Measurements from ENCODE around the gene LGI4.
A peak's percentile ranks its signal among the peaks of the same experiment; 100 is the strongest.
"Not testable (repeated sequence)": the region's sequence is repeated elsewhere in the genome, so short reads cannot be mapped to it uniquely, and the experiment has no call there.

LGI4 gene

DNA sequence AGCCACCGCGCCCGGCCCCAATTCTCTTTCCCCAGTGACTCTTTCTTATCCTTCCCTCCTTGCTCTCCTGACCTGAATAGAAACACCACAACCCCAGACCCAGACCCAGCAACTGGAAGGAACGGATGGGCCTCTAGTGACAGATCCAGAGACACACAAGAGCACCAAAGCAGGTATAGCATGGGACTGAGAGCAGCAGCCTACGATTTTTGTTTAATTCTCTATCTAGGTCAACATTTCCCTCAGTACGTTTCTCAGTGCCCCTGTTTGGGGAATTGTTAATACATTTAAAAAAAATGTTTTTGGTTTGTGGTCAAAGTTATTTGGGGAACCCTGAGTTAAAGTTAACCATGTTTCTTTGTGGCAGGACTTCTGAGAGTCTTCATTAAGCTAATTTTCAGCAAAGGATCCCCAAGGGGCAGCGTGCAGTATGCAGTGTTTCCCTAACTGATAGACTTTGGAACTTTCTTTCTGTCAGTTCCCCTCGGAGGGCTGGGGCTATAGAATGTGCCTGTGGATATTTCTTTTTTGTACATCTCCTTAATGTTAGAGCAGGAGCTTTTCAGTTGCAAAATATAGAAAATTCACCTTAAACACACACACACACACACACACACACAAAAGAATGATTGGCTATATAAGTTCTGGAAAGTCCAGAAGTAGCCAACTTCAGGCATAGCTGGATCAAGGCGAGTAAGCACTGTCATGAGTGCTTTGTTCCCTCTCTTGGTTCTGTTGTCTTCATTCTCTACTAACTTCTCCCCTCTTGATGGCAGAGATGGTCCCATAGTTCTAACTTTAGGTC, 26.0 kb upstream of the LGI4 start:
- DNase-seq, result no peak

DNA sequence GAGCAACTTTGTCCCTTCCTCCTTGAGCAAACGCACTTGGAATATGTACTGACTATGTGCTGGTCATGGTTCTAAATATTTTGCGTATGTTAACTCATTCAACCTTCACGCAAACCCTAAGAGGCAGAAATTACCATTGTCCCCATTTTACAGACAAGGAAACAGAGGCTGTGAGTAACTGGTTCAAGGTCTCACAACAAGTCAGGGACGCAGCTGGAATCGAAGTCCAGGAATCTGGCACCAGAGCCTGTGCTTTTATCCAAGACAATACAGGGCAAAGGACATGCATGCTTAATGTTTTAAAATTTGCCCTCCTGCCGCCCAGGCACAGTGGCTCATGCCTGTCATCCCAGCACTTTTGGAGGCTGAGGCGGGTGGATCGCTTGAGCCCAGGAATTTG, 24.7 kb upstream of the LGI4 start:
- no peak for DNase-seq

DNA sequence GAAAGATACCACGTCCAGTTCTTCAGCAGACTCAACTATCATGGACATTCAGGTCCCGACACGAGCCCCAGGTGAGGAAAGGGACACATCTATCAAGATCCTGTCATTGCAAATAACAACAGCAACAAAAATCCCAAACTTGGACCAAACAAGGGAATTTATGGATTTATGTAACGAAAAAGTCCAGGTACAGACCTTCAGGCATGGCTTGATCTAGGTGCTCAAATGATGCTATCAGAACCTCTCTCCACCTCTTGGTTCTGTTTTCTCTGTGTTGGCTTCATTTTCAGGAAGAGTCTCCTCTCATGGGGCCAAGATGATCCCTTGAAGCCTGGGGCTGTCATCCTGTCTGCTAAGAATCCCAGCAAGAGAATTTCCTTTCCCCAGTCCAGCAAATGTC, 22.6 kb upstream of the LGI4 start:
- no peak for DNase-seq

DNA sequence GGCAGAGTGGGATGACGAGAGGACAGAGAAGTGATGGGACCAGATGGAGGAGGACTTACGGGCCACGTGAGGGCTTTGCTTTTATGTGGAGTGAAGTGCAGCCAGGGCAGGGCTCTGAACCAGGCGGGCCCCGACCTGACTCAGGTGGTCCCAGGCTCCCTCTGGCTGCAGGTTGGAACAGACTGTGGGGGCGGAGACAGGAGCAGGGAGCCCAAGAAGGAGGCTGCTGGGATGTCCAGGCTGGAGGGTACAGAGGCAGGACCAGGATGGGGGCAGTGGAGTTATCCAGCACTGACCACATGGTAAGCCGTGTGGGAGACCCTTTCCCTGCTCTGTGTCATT, 21.8 kb upstream of the LGI4 start:
- no peak for DNase-seq

DNA sequence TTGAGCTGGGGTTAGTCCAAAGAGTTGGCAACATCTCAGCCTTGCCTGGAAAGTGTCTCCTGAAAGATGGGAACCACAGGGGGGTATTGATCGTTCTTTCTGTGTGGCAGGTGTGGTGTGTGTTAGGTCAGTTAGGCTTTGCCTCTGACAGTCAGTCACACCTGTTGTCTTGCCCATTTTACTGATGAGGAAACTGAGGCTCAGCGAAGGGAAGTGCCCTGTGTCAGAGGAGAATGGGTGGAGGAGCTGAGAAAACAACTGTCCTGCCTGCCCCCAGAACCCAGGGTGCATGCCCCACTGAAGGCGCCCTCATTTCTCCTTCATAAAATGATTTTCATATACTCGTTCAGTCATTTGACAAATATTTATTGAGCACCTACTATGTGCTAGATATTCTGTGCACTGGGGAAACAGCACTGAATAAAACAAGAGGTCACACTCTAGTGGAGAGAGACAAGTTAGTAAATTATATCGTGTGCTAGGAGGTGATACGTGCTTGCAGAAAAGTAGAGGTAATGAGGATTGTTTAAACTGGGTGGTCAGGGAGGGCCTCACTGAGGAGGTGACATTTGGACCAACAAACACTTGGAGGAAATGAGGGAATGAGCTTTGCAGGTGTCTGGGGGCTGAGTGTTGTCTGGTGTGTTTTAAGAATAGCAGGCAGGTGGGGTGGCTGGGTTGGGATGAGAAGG, 21.3 kb upstream of the LGI4 start:
- DNase-seq, result no peak

DNA sequence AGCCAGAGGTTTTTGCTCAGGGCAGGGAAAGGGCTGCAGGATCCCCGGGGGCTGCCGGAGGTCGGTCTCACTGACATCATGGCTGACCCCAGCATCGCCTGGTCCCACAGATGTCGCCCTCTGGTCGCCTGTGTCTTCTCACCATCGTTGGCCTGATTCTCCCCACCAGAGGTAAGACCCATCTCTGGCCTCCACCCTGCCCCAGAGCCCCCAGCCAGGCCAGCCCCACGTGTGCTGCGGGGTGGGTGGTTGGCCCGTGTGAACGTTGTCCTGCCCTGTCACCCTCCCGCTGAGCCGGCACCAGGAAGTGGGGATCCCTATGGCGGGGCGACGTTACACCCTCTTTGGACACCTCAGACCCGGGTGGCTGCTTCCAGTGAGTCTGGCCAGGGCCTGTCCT, 20.6 kb upstream of the LGI4 start:
- peak; percentile 37 for DNase-seq

DNA sequence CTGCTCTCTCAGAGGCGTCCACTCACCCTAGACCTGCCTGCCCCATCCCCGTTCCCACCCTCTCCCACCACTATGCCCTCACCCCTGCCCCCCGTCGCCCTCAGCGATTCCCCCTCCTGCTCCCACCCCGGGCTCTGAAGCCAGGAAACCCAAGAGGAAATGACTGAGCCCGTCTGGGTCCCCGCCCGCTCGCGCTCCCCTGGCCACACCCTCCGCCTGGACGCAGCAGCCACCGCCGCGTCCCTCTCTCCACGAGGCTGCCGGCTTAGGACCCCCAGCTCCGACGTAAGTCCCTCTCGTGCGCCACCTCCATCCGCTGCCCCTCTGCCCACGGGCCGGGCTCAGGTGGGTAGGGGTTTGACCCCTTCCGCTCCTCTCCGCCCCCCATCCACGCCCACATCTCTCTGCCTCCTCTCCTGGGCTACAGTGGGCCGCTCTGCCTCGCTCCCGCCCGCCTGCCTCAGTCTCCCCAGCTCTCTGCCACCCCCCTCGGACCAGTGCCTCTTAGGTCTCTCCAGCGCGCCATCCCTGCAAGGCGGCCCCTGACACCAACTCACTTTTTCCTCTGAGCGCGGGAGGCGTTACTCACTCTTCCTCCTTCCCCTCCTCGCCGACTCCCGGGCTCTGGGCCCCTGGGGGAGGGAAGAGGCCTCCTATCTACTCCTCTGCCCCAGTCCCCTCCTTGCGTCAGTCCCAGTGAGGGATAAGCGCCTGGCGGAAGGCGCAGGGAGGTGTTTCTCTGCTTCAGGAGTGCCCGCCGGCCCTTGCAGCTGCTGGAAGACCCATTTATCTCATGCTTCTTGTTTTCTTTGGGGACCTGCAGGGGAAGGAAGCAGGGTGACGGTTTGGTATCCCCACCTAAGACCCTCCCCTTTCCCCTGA, 19.9 kb upstream of the LGI4 start, which contains the start of gene FXYD5:
TSS of gene FXYD5 (plus strand) at position 211 of the 882 bp plus-strand sequence. CDS start 816 bp downstream, outside the sequence.
- peak; percentile 82 for DNase-seq

DNA sequence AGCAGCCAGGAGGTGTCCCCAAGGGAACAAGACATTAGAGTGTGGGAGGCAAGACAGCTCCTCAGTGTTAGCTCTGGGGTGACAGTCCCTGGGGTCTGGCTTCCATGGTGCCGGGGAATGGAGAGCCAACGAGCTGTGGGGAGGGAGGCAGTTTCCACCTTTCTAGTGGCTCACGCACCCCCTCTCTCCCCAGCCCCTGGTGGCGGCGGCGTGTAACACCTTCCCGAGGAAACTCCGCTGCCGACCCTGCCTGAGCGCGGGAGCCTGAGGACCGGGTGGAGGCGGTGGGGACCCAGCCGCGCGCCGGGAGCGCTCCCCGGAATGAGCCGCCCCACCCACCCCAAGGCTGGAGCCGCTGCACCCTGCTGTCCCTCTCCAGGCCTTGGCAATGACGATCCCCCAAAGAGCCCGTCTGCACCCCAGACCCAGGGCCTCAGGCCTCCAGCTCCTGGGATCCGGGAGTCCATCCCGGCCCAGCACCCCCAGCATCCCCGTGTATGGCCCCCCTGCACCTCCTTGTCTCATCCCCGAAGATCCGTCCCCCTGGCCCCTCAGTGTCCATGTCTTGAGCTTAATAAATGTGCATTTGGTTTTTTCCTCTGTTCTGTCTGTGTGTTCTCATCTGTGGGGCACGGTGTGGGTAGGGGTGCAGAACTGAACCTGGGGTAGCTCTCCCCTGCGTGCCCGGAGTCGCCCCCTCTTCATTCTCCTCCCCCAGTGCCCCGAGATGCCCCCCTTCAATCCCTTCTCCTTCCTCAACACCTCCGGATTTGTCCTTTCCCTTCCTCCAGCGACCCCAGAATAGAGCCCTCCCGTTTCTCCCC, 19.1 kb upstream of the LGI4 start:
- DNase-seq, result peak; percentile 79

DNA sequence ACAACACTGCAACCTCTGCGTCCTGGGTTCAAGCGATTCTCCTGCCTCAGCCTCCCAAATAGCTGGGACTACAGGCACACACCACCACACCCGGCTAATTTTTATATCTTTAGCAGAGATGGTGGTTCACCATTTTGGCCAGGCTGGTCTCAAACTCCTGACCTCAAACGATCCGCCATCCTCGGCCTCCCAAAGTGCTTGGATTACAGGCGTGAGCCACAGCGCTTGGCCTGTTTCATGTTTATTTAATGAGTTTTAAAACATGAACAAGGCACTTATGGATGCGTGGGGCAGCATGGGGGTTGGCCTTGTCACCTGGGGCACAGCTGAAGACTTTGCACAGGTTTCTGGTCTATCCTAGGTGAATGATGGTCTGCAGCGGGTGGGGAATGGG, 18.3 kb upstream of the LGI4 start:
- not testable (repeated sequence) for DNase-seq

DNA sequence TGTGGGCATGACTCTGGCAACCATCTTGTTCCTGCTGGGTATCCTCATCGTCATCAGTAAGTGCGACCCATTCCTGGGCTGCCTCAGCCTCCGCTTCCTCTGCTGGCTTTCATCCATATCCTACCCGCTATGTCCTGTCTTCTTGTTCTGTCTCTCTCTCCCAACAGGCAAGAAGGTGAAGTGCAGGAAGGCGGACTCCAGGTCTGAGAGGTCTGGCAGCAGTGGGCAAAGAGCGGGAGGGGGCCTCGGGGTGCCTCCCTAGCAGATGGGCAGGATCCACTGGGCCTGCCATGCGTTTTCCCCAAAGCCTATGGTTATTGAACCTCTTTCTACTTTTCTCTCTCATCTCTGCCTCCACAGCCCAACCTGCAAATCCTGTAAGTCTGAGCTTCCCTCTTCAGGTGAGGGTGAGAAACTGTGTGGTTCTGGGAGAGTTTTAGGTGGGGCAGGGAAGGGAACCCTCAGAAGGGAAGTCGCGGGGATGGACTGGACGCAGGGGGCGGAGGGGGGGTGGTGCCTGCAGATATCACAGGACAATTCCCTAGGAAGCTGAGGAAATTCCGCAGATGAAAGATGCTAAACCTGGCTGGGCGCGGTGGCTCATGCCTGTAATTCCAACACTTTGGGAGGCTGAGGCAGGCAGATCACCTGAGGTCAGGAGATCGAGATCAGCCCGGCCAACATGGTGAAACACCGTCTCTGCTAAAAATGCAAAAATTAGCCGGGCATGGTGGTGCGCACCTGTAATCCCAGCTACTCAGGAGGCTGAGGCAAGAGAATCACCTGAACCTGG, 16.6 kb upstream of the LGI4 start:
- DNase-seq, result no peak

DNA sequence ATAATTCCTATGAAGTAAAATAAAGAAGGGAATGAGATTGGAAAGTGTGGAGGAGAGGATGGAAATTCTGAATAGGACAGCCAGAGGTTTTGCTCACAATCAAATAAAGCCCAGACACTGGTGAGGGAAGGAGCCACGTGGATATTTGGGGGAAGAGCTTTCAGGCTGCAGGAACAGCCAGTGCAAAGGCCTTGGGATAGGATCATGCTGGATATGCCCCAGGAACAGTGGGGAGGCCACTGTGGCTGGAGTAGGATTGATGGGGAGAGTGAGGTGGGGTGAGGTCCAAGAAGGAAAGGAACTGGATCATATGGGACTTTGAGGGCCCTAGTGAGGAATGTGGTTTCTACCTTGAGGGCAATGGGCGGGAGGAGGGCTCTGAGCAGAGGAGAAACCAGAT, 15.6 kb upstream of the LGI4 start:
- no peak for DNase-seq

DNA sequence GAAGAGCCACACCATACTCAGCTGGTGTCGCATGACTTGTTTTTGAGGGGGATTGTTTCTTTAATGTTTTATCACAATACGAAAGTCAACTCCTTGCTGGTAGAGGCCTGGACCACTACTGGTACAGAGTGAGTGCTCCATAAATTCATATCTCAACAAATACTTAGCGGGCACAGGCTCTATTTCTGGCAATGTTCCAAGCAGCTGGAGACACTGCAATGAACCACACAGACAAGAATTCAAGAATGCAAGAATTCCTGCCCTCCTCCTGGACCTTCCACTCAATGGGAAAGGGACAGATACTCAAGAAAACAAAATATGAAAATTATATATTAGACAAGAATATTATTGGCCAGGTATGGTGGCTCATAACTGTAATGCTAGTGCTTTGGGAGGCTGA, 14.6 kb upstream of the LGI4 start:
- no peak for DNase-seq

DNA sequence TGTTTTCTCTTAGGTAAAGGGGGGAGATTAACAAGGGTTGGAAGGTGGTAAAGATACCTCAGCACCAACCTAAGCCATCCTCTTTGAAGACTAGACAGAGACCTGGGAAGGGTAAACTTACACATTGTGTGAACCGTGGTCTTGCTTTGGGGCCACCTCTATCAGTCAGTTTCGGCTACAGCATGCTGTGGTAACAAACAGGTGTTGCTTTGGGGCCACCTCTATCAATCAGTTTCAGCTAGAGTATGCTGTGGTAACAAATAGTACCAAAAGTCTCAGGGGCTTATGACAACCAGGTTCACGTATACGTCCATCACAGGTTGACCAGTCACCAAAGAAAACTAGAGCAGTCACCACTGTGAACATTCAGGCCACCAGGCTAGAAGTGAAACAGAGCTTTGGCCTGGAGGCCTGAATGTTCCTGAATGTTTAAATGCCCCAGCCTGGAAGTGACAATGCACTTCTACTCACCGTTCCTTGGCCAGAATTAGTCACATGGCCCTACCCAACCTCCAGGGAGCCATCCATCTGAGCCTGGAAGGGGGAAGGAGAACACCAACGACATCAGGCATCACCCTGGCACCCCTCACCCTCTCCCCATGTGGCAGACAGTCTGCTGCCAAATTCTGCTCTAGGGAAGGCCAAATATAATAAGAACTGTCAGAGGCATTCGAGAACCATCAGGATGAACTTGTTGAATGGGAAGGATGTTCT, 12.0 kb upstream of the LGI4 start:
- DNase-seq, result no peak

DNA sequence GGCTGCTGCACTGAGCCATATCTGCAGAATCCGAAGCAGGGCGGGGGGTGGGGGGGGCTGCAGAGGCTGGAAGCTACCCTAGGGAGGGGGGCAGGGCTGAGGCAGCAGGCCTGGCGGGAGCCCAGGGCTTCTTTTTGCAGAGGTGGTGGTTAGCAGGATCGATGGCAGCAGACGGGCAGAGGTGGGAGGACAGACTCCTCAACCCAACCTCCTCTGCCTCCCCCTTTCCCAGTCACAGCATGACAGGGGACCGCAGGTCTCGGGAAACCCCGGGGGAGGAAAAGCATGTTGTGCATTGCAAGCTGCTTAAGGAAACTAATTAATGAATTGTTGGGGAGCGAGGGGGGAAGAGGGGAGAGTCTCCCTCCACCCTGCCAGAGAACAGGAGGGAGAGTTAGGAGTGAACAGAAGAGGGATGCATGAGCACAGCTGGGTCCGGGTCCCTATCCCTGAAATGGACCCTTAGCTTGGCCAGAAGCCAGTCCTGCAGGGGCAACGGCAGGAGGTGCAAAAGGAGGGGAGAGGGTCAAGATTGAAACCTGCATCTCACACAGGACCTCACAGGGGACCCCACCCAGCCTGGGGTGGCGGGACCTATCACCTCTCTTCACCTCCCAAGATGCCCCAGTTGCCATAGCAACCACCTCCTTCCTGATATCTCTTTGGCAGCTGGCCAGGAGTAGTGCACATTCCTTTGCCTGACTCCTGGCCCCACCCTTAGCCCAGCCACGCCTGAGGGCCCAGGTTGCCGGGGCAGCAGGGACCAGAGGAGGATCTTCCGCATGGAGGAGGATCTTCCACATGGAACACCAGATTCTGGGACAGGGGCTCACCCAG, 10.0 kb upstream of the LGI4 start:
- DNase-seq, result no peak

DNA sequence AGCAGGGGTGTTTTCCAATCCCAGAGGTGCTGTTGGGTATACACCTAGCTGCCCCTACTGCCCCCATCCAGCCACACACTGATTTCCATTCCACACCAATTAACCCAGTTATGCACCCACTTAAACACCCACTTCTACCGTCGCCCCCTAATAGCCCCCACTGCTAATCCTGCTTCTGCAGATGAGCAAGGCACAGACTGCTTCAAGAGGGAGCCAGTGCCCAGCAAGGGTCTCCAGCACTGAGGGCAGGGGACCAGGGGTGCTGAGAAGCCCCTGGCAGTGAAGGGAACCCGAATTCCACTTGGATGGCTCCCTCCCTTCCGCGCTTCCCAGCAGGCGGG, 9.4 kb upstream of the LGI4 start:
- no peak for DNase-seq

DNA sequence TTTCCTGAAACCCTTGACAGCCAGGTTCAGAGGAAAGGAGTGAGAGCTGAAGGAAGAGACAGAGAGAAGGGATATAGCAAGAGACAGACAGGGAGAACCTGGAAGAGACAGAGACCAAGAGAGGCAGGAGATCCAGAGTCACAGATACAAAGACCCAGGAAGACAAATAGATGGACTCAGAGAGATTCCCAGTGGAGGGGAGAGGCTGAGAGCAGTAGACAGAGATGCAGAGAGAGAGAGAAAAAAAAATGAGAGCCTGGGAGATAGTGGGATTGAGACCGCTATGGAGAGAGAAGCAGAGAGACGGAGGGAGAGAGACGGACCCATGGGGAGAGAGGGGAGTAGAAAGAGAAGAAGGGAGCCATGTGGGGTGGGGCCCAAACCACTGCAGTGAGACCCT, 9.0 kb upstream of the LGI4 start:
- no peak for DNase-seq

DNA sequence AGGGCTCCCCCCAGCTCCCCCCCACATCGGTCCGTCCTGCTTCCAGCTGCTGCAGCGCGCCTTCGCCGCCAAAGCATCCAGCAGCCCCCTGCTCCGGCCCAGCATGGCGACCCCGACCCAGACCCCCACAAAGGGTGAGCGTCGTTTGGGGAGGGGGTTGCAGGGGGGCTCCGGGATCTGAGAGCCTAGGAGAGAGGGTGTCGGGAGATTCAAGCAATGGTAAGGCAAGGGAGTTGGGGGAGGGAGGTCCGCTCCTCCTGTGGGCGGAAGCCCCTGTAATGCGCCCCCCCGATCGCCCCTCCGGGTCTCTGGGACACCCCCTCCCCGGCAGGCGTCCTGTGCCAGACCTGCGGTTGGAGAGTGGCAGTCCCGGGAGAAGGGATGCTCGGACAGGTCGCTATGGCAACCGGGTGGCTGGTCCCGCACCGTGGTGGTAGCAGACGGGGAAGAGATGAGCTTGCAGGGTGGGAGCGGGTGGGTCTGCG, 8.4 kb upstream of the LGI4 start, which contains the start of gene FXYD7:
TSS of gene FXYD7 (plus strand) at position 25 of the 485 bp plus-strand sequence. CDS start at position 104, 79 bp downstream.
- no peak for DNase-seq

DNA sequence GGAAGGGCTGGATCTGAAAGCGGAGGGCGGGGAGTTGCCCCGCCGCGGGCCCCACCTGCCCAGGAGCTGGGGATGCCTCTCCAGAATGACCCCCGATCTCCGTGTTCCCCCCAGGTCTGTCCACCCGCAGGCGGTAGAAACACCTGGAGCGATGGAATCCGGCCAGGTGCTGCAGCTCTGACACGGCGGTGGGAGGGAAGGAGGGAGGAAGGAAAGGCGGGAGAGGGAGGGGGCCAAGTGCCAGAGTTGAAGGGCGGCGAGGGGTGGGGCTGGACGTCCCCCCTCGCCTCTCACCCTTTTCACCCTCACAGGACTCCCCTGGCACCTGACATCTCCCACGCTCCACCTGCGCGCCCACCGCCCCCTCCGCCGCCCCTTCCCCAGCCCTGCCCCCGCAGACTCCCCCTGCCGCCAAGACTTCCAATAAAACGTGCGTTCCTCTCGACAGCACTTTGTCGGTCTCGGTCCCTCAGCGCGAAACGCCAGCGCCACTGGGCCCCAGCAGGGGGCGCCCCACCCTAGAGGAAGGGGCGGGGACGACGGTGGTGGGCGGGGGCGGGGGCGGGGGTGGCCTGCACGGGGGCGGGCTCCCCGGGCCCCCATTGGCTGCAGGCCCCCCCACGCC, 7.9 kb upstream of the LGI4 start:
- peak; percentile 71 for DNase-seq

DNA sequence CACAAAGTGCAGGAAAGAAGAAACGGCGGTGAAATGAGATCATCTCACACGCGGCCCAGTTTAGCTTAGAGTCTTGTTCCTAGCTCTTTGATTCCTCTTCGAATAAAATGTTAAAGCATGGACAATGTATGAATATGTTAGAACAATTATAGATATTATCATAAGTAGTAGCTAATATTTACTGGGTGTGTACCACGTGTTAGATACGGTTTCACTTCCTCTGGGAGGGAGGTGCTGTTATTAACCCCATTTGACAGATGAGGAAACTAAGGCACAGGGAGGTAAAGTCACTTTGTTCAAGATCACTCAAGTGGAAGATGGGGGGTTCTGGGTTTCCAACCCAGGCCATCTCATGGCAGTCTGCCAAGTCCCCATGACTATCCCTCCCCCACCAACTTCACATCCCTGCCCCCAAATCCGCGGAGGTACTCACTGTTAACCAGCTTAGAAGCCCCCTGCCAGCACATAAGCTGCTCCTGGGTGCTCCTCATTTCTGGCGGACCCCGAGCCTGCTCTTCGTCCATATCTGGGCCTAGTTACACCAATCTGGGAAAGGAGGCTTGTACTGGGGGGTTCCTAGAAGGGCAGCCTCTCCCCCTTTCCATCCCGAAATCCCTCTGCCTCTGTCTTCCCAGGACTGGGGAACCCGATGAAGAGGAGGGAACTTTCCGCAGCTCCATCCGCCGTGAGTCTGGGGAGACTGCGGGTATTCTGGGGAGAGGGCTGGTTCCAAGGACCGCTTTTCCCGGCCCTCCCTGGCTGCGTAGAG, 7.2 kb upstream of the LGI4 start:
- no peak for DNase-seq
